Testis (tissue), 2 donors: Measurements from ENCODE around the gene RPL18.

Experiments
- CTCF ChIP-seq, 3 experiments: fragments of 450-650 bp in 2 of 3; fragments of 200-600 bp in 1 of 3; sonication (generic) in 1 of 3; IDR thresholded peaks; one replicate each; pipeline ENCODE4 v1.5.1; 2016 to 2019; ENCODE audit warnings: antibody characterized with exemption in 3 of 3, mild to moderate bottlenecking in 2 of 3, moderate library complexity in 1 of 3
- POLR2A ChIP-seq: fragments of 450-650 bp; IDR thresholded peaks from one replicate; pipeline ENCODE4 v1.6.1; 2017; ENCODE audit warnings: antibody characterized with exemption, mild to moderate bottlenecking, moderate library complexity

GRCh38 chr19:48571378-48572162, 47.4 kb downstream of the RPL18 start:
- TF ChIP-seq POLR2A, result no peak
- no peak for TF ChIP-seq CTCF (IDR thresholded peaks at IDR 0.05)
